GOT3 (cell line): ENCODE data around the gene SPC24.
A peak's percentile ranks its signal among the peaks of the same experiment; 100 is the strongest.
"Not testable (repeated sequence)": the region's sequence is repeated elsewhere in the genome, so short reads cannot be mapped to it uniquely, and the experiment has no call there.

ENCODE experiments used
- DNase-seq: peaks from one replicate; lab custom pipeline; 2025; ENCODE audit warnings: mixed read lengths; lab: John Stamatoyannopoulos, UW

Gene SPC24

DNA sequence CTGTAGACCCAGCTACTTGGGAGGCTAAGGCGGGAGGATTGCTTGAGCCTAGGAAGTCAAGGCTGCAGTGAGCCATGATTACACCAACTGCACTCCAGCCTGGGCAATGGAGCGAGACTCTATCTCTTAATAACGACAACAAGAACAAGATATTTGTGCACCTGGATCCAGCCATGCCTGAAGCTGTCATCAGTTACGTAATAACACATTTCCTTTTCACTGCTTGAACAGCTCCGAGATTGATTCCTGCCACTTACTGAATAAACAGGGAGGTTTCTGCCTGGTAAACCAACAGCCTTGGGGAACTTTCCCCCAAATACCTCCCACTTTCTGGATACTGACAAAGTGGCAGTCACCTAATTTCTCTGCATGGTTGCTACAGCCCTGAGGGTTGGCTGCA is 36.4 kb upstream of the SPC24 start:
- DNase-seq, result no peak

DNA sequence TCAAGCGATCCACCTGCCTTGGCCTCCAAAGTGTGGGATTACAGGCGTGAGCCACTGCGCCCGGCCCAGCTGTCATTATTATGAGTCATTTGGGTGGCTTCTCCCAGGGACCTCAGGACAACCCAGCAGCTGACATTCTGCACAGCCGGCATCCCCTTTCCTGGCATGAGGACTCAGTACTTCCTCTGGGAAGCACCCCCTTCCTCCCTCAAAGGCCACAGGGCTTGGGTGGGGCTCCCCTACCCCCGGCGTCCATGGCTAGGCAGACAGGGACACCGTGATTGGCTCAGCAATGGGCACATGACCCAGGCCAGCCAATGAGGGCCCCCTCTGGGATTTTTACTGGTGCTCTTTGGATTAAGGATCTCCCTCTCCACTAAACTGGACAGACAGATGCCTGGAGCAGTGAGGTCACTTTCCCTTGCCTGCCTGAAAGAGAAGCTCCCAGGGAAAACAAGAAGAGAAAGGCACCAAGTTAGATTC is 35.7 kb upstream of the SPC24 start:
- no peak for DNase-seq

GRCh38 chr19:11190501-11190900 is 34.9 kb upstream of the SPC24 start:
- no peak for DNase-seq

- DNase-seq, result no peak
These were observed 31.9 kb upstream of the SPC24 start for GRCh38 chr19:11187441-11187840.

DNA sequence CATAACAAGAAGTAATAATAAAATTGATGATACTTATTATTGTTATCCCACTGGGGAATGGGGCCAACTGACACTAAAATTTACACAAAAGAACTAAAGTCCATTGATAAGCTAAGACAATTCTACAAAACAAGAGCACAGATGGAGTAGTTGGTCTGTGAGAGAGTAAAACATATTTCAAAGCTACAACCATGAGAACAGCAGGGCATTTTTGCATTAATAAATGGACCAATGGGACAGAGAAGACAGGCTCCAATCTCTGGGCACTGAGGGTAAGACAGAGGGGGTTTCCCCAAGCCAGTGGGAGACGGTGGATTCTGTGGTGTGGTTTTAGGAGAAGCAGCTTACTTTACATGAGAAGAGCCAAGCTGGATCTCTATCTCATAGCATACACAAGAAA is 27.4 kb upstream of the SPC24 start:
- no peak for DNase-seq

GRCh38 chr19:11181488-11181887 is 25.9 kb upstream of the SPC24 start:
- DNase-seq, result no peak

- DNase-seq, result not testable (repeated sequence)
These were observed 25.4 kb upstream of the SPC24 start for GRCh38 chr19:11180975-11181374.

- no peak for DNase-seq
These were observed 24.8 kb upstream of the SPC24 start for GRCh38 chr19:11180346-11180745.

GRCh38 chr19:11179716-11180297 is 24.2 kb upstream of the SPC24 start:
- DNase-seq, result no peak

DNA sequence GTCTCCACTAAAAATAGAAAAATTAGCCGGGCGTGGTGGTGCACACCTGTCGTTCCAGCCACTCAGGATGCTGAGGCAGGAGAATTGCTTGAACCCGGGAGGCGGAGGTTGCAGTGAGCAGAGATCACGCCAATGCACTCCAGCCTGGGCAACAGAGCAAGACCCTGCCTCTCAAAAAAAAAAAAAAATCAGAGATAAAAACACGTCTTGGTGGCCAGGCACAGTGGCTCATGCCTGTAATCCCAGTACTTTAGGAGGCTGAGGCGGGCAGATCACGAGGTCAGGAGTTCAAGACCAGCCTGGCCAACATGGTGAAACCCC is 23.5 kb upstream of the SPC24 start:
- DNase-seq, result not testable (repeated sequence)

- no peak for DNase-seq
These were observed 22.0 kb upstream of the SPC24 start for GRCh38 chr19:11177592-11177991.

DNA sequence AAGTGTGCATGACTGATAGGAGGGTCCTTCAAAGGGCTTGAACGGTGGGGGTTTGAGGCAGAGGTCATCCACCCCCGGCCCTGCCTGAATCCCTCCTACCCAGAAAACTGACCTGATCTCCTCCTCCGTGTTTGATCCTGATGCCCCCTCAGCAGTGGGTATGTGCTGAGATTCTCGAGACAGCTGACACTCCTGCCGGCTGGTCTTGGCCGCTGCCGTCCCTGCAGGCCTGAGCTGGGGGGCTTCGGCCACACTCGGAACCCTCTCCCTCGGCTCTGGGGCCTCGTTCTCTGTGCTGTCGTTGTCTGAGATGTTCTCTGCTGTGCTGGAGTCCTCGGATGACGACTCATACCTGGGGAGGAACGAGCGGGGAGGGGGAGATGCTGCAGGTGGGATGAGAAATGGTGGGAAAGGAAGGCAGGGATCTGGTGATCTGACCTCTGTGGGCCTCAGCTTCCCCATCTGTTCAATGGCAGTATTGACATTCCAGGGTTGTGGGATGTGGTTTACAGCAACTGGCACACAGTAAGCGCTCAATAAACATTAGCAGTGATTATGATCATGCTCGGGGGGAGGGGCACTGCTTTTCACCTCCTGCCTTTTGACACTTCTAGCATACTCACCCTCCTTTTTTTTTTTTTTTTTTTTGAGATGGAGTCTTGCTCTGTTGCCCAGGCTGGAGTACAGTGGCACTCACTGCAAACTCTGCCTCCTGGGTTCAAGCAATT is 21.0 kb upstream of the SPC24 start:
- DNase-seq, result no peak

DNA sequence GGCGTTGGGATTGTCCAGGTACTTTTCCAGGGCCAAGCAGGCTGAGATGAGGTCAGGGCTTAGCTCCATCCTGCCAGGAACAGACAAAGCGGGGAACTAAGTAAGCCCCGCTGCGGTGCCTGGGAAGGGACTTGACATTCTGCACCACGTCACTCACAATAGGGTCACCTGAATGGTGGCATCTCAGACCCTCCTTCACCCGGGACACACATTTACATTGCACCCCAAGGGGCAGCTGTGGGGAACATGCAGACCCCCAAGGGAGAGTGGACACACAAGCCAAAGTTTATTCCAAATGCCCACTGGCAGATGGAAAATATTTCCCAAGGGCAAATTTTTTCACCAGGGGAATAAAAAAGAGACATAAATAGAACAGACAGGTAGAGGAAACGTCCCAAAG is 20.3 kb upstream of the SPC24 start:
- DNase-seq, result no peak

DNA sequence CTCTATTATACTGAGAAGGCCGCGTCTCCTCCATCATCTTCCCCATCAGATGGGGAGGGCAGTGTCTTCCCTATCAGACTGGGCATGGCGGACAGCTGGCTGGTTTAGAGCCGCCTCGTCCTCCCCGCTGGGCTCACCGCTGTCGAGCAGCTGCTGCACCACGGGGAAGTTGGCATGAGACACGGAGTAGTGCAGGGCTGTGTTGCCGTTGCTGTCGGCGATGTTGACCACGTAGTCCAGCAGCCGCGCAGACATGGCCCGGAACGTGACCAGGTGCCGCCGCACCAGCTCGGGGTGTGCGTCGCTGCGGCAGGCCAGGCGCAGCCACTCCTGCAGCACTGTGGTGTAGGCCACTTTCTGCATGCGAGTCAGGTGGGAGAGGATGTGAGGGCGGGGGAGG is 18.8 kb upstream of the SPC24 start:
- DNase-seq, result no peak

DNA sequence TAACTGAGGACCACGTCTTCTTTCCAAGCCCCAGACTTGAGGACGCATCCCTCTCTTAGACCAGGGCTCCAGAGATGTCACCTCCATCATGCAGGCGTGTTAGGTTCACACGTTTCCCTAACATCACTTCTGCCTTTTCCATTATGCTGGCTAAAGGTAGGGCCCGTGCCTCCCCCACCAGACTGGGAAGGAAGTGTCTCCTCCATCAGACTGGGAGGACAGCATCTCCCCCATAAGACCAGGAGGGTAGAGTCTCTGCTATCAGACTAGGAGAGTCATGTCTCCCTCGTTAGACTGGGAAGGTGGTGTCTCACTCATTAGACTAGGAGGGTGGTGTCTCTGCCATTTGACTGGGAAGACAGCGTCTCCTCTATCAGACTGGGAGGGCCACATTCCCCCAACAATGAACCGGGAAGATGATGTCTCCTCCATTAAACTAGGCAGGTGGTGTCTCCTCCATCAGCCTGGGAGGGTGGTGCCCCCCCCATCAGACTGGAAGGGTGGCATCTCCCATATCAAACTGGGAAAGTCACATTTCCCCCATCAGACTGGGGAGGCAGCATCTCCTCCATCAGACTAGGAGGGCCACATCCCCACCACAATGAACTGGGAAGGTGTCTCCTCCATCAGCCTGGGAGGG is 18.1 kb upstream of the SPC24 start:
- no peak for DNase-seq

GRCh38 chr19:11172576-11172975 is 17.0 kb upstream of the SPC24 start:
- no peak for DNase-seq

- no peak for DNase-seq
These were observed 15.6 kb upstream of the SPC24 start for GRCh38 chr19:11171144-11171543.

- DNase-seq, result no peak
These were observed 14.5 kb upstream of the SPC24 start for GRCh38 chr19:11169896-11170678.

DNA sequence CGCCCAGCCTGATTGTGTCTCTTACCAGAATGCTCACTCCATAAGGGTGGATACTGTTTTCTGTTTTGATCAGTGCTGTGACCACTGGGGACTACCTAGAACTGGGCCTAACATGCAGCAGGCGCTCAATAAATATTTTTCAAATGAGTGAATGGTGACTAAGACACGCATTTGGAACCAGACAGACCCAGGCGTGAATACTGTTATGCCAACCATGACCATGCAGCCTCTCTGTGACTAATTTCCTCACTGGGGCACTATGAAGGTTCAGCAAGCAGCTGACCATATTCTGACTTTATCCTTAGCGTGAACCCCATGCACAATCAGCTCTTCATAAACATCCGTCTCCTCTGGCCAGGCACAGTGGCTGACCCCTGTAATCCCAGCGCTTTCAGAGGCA is 13.0 kb upstream of the SPC24 start:
- peak; percentile 52 for DNase-seq

- DNase-seq, result no peak
These were observed 10.9 kb upstream of the SPC24 start for GRCh38 chr19:11166281-11167142.

- DNase-seq, result no peak
These were observed 10.0 kb upstream of the SPC24 start for GRCh38 chr19:11165486-11166030.
